GM23248 (cell line): Measurements from ENCODE around the gene LRRN2. TPM values are rescaled to one million over a fixed set of nuclear protein-coding genes. Genes with fewer than 3 reads are reported as not detected.
"Not testable (repeated sequence)": the region's sequence is repeated elsewhere in the genome, so short reads cannot be mapped to it uniquely, and the experiment has no call there.

Source experiments
- DNase-seq: peaks from one replicate; pipeline ENCODE4 v3.0.0-alpha.2; 2015
- H2AFZ ChIP-seq: fragments of 200-600 bp; sonication (generic); 2 replicates; pipeline ENCODE4 v1.6.1; 2016; ENCODE audit warnings: antibody characterized with exemption
- H3F3A ChIP-seq: fragments of 200-600 bp; sonication (generic); 2 replicates; pipeline ENCODE4 v1.6.1; 2016; ENCODE audit warnings: mild to moderate bottlenecking, antibody characterized with exemption, mixed run types; ENCODE audit not compliant: insufficient read depth
- H3K27ac ChIP-seq: fragments of 200-600 bp; sonication (generic); 2 replicates; pipeline ENCODE4 v1.5.1; 2016; ENCODE audit warnings: mild to moderate bottlenecking
- H3K27me3 ChIP-seq: fragments of 200-600 bp; sonication (generic); replicated peaks from 2 replicates; pipeline ENCODE4 v1.6.1; 2016; ENCODE audit warnings: mild to moderate bottlenecking; ENCODE audit not compliant: insufficient read depth
- H3K36me3 ChIP-seq: fragments of 200-600 bp; sonication (generic); 2 replicates; pipeline ENCODE4 v1.6.1; 2016; ENCODE audit warnings: low read depth, mild to moderate bottlenecking
- H3K4me1 ChIP-seq: fragments of 200-600 bp; sonication (generic); 2 replicates; pipeline ENCODE4 v1.6.1; 2016; ENCODE audit warnings: mild to moderate bottlenecking; ENCODE audit not compliant: insufficient read depth
- H3K4me2 ChIP-seq: fragments of 200-600 bp; sonication (generic); one replicate; pipeline ENCODE4 v1.6.1; 2016; ENCODE audit warnings: mild to moderate bottlenecking; ENCODE audit not compliant: unreplicated experiment
- H3K4me3 ChIP-seq: fragments of 200-600 bp; sonication (generic); 2 replicates; pipeline ENCODE4 v1.5.1; 2016; ENCODE audit warnings: mild to moderate bottlenecking
- H3K79me2 ChIP-seq: fragments of 200-600 bp; sonication (generic); 2 replicates; pipeline ENCODE4 v1.6.1; 2016; ENCODE audit warnings: mild to moderate bottlenecking; ENCODE audit not compliant: insufficient read depth
- H3K9ac ChIP-seq: fragments of 200-600 bp; sonication (generic); 2 replicates; pipeline ENCODE4 v1.6.1; 2016; ENCODE audit warnings: mild to moderate bottlenecking
- H3K9me2 ChIP-seq: fragments of 200-600 bp; sonication (generic); 2 replicates; pipeline ENCODE4 v1.6.1; 2016; ENCODE audit warnings: mixed run types, mild to moderate bottlenecking, moderate library complexity; ENCODE audit not compliant: insufficient read depth
- H3K9me3 ChIP-seq: fragments of 200-600 bp; sonication (generic); one replicate; pipeline ENCODE4 v1.6.1; 2017; ENCODE audit warnings: low read depth
- H4K20me1 ChIP-seq: fragments of 200-600 bp; sonication (generic); 2 replicates; pipeline ENCODE4 v1.6.0; 2016; ENCODE audit not compliant: insufficient read depth
- EZH2 ChIP-seq: fragments of 200-600 bp; sonication (generic); IDR thresholded peaks from 2 replicates; pipeline ENCODE4 v1.6.1; 2018; ENCODE audit warnings: antibody characterized with exemption, mild to moderate bottlenecking; ENCODE audit not compliant: insufficient read depth, poor library complexity, severe bottlenecking
- EZH2phosphoT487 ChIP-seq: fragments of 200-600 bp; sonication (generic); IDR thresholded peaks from 2 replicates; pipeline ENCODE4 v1.6.1; 2018; ENCODE audit warnings: antibody characterized with exemption, moderate library complexity, mild to moderate bottlenecking, low read depth; ENCODE audit not compliant: insufficient read depth
- WGBS, 2 experiments: methylation state at CpG; one replicate each; pipeline ENCODE4 v1.1.6; 2015 to 2017; ENCODE audit warnings: low lambda C conversion rate in 2 of 2, low coverage in 1 of 2; ENCODE audit errors: missing lambda C conversion rate in 2 of 2; 5-methylcytosine and 5-hydroxymethylcytosine counted together
- in situ Hi-C: fragments of 300-500 bp; cut with MboI; formaldehyde crosslinking; loops from 2 replicates; pipeline ENCODE4 v1.15.0; 2020
- polyA plus RNA-seq: library from polyadenylated mRNA; unstranded; fragments of >200 nt; fragmentation: Nextera tagmentation; extraction: Ambion mirVana; gene quantifications from 2 replicates; pipeline ENCODE4 v1.2.1, GENCODE V29; 2016
- total RNA-seq: library from RNA; depleted of rRNA; stranded (reverse); fragments of >200 nt; shearing (Covaris generic); gene quantifications from 2 replicates; pipeline ENCODE4 v1.2.3, GENCODE V29; 2014

The LRRN2 gene
- total and polyA plus RNA-seq, 2 experiments from 2014 or later = 0.22 TPM; not detected in 1

DNA sequence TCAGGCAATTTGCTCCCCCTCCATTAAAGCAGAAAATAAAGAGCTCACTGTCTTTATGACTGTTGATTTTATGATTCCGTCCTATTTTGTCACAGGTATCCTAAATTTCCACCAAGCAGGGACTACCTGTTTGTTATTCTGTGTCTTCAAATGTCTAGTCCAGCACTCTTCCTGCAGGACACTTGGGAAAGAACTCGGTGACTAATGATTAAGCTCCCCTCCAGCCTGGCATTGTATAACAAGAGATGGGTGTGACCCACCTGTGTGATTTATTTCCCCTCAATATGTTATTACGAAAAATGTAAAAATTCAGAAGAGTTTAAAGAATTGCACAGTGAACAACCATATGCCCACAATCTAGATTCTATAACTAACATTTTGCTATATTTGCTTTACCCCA is 42.9 kb upstream of the LRRN2 start:
- no peak overlapping the region for H3K27ac ChIP-seq
- H3K27me3 ChIP-seq = peaks cover 49% of the 10 kb centered on the region
- H3K79me2 ChIP-seq = no peaks in the 10 kb centered on the region
- H3K4me2 ChIP-seq = no peak overlapping the region
- H3K9me3 ChIP-seq = no peaks in the 10 kb centered on the region
- DNase-seq = no peak
- no peak overlapping the region for H3K9ac ChIP-seq
- 33 to 38% methylated on average over 3 of the region's 3 CpGs for WGBS, 2 experiments
- TF ChIP-seq EZH2phosphoT487 (no peak), EZH2 (no peak)
- no peaks in the 10 kb centered on the region for H3K36me3 ChIP-seq
- H2AFZ ChIP-seq = no peak overlapping the region
- H3K4me3 ChIP-seq = no peak overlapping the region
- no peaks in the 10 kb centered on the region for H4K20me1 ChIP-seq
- H3K4me1 ChIP-seq = no peaks in the 10 kb centered on the region
- in situ Hi-C loops = no loop called here
- H3F3A ChIP-seq = no peaks in the 10 kb centered on the region
- no peaks in the 10 kb centered on the region for H3K9me2 ChIP-seq

DNA sequence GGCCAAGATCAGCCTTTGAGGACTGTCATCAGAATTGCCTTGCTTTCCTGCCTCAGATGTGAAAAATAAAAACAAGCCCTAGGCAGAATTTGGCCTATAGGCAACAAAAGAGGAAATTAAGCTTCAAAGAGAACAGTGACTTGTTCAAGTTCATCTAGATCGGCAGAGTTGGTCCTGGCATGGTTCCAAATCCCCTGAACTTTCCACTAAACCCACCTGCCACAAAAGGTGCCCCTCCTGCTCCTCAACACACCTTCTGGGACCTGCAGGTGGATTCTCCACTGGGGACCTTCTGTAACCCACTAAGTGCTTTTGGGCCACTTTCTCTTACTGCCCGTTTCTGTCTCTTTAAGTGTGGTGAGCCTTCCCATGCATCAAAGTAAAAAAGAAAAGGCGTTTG is 42.5 kb upstream of the LRRN2 start:
- Histone ChIP-seq H3K4me1 (no peaks in the 10 kb centered on the region), H3K27me3 (peaks cover 49% of the 10 kb centered on the region), H3K36me3 (no peaks in the 10 kb centered on the region), H3K4me3 (no peak overlapping the region), H3K27ac (no peak overlapping the region), H4K20me1 (no peaks in the 10 kb centered on the region), H3K9ac (no peak overlapping the region), H2AFZ (no peak overlapping the region), H3F3A (no peaks in the 10 kb centered on the region), H3K79me2 (no peaks in the 10 kb centered on the region), H3K9me3 (no peaks in the 10 kb centered on the region), H3K9me2 (no peaks in the 10 kb centered on the region), H3K4me2 (no peak overlapping the region)
- DNase-seq = no peak
- in situ Hi-C loops = no loop called here
- TF ChIP-seq EZH2 = no peak
- TF ChIP-seq EZH2phosphoT487 = no peak
- 25 to 26% methylated on average over 3 of the region's 3 CpGs for WGBS, 2 experiments

- H2AFZ ChIP-seq, H3K9me3 ChIP-seq, H4K20me1 ChIP-seq, H3K4me2 ChIP-seq, H3K79me2 ChIP-seq, H3K9me2 ChIP-seq, H3K9ac ChIP-seq, H3K27ac ChIP-seq, DNase-seq, H3K4me3 ChIP-seq, H3F3A ChIP-seq, in situ Hi-C loops, H3K4me1 ChIP-seq, H3K36me3 ChIP-seq: not testable (repeated sequence)
- WGBS, 2 experiments = 54 to 59% methylated on average over 6 of the region's 6 CpGs
- peaks cover 44% of the 10 kb centered on the region for H3K27me3 ChIP-seq
Measured at GRCh38 chr1:204727438-204727837, 41.9 kb upstream of the LRRN2 start.

- H3F3A ChIP-seq = no peaks in the 10 kb centered on the region
- TF ChIP-seq EZH2phosphoT487 (no peak), EZH2 (no peak)
- H3K9ac ChIP-seq = no peak overlapping the region
- no peaks in the 10 kb centered on the region for H3K9me2 ChIP-seq
- H3K4me3 ChIP-seq = no peak overlapping the region
- H4K20me1 ChIP-seq = no peaks in the 10 kb centered on the region
- in situ Hi-C loops = no loop called here
- DNase-seq = peak; percentile 52
- no peaks in the 10 kb centered on the region for H3K9me3 ChIP-seq
- H3K27ac ChIP-seq = no peak overlapping the region
- WGBS, 2 experiments = 58 to 70% methylated on average over 1 of the region's 1 CpG
- H3K27me3 ChIP-seq = peaks cover 41% of the 10 kb centered on the region
- H3K4me2 ChIP-seq = no peak overlapping the region
- H3K4me1 ChIP-seq = no peaks in the 10 kb centered on the region
- H2AFZ ChIP-seq = no peak overlapping the region
- H3K79me2 ChIP-seq = no peaks in the 10 kb centered on the region
- no peaks in the 10 kb centered on the region for H3K36me3 ChIP-seq
Measured at GRCh38 chr1:204726478-204726877, 40.9 kb upstream of the LRRN2 start.

- in situ Hi-C loops = no loop called here
- no peak overlapping the region for H3K27ac ChIP-seq
- H3F3A ChIP-seq = no peaks in the 10 kb centered on the region
- TF ChIP-seq EZH2phosphoT487 = no peak
- H2AFZ ChIP-seq = no peak overlapping the region
- H3K79me2 ChIP-seq = no peaks in the 10 kb centered on the region
- DNase-seq = no peak
- no peaks in the 10 kb centered on the region for H3K36me3 ChIP-seq
- no peak overlapping the region for H3K4me3 ChIP-seq
- H3K4me1 ChIP-seq = no peaks in the 10 kb centered on the region
- H3K9me3 ChIP-seq = no peaks in the 10 kb centered on the region
- H3K9ac ChIP-seq = no peak overlapping the region
- no peaks in the 10 kb centered on the region for H3K9me2 ChIP-seq
- no peaks in the 10 kb centered on the region for H4K20me1 ChIP-seq
- H3K4me2 ChIP-seq = no peak overlapping the region
- WGBS, 2 experiments = 55 to 56% methylated on average over 9 of the region's 9 CpGs
- H3K27me3 ChIP-seq = peaks cover 41% of the 10 kb centered on the region
Measured at GRCh38 chr1:204725821-204726448, 40.4 kb upstream of the LRRN2 start.
